Fibroblast of the aortic adventitia (primary cell): ENCODE measurements around the gene ADH7. TPM values are rescaled to one million over a fixed set of nuclear protein-coding genes. Genes with fewer than 3 reads are reported as not detected.
"Not testable (repeated sequence)": the region's sequence is repeated elsewhere in the genome, so short reads cannot be mapped to it uniquely, and the experiment has no call there.

Experiments used
- DNase-seq: peaks from one replicate; pipeline ENCODE4 v3.0.0-alpha.2; 2010; ENCODE audit warnings: low read depth
- H3K4me3 ChIP-seq: 2 replicates; pipeline ENCODE4 v1.5.1; 2011; ENCODE audit warnings: low read depth, mild to moderate bottlenecking, control low read depth, low read length, moderate library complexity
- total RNA-seq: library from RNA; depleted of rRNA; stranded (reverse); fragments of >200 nt; gene quantifications from 2 replicates; pipeline ENCODE4 v1.2.3, GENCODE V29; 2012; ENCODE audit warnings: low replicate concordance
- TF ChIP-seq, protein P1 (sequence below): IDR thresholded peaks from 2 replicates; pipeline ENCODE4 v1.5.1; 2011; ENCODE audit warnings: mild to moderate bottlenecking, low read length, control low read depth, inconsistent platforms; ENCODE audit not compliant: insufficient read depth

ADH7 gene
- total RNA-seq, 1 donor, result 0.09 TPM

DNA sequence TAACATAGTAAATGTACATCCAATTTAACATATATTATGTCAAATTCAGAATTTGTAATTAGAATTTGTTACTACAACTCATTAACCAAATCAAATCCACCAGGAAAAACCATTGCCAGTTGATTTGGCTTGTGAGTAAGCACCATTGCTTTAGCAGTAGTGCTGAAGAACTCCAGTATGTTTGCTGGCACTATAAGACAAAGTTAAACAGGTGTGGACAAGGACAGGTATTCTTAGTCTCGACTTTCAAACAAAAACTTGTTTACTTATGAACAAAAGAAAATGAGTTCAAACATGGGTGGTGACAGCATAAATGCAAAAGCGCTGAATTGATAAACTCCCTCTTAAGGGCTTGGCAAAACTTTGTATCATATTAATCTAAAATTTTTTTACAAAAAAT is 1.3 kb upstream of the ADH7 start:
- DNase-seq, result no peak
- H3K4me3 ChIP-seq, result no peak overlapping the region
- TF ChIP-seq, protein P1, sequence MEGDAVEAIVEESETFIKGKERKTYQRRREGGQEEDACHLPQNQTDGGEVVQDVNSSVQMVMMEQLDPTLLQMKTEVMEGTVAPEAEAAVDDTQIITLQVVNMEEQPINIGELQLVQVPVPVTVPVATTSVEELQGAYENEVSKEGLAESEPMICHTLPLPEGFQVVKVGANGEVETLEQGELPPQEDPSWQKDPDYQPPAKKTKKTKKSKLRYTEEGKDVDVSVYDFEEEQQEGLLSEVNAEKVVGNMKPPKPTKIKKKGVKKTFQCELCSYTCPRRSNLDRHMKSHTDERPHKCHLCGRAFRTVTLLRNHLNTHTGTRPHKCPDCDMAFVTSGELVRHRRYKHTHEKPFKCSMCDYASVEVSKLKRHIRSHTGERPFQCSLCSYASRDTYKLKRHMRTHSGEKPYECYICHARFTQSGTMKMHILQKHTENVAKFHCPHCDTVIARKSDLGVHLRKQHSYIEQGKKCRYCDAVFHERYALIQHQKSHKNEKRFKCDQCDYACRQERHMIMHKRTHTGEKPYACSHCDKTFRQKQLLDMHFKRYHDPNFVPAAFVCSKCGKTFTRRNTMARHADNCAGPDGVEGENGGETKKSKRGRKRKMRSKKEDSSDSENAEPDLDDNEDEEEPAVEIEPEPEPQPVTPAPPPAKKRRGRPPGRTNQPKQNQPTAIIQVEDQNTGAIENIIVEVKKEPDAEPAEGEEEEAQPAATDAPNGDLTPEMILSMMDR, result no peak

- H3K4me3 ChIP-seq, result no peak overlapping the region
- TF ChIP-seq, protein P1, result no peak
- no peak for DNase-seq
Measured at GRCh38 chr4:99430106-99430505, 5.0 kb downstream of the ADH7 start.

DNA sequence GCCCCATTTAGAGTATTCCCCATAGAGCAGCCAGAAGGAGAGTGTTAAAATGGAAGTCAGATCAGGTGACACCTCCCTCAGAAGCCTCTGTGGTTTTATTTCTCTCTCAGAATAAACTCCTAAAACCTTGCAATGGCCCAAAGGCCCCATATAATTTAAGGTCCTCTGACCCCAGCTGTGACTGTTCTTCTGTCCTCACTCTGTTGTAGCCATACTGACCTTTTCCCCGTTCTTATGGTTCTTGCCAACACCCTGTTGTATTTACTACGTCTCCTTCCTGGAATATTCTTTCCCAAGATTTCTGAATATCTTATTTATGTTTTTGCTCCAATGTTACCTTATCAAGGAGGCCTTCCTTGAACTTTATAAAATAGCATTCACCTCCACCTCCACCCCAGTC is 18.0 kb downstream of the ADH7 start:
- no peak for DNase-seq
- no peak overlapping the region for H3K4me3 ChIP-seq
- TF ChIP-seq, protein P1, result no peak

GRCh38 chr4:99415762-99416161 is 19.4 kb downstream of the ADH7 start:
- not testable (repeated sequence) for H3K4me3 ChIP-seq, DNase-seq

GRCh38 chr4:99414902-99415301 is 20.2 kb downstream of the ADH7 start:
- H3K4me3 ChIP-seq, DNase-seq: not testable (repeated sequence)

- no peak for DNase-seq
Measured at GRCh38 chr4:99414401-99414800, 20.7 kb downstream of the ADH7 start.

GRCh38 chr4:99413140-99413539 is 22.0 kb downstream of the ADH7 start:
- TF ChIP-seq, protein P1, result no peak
- no peak overlapping the region for H3K4me3 ChIP-seq
- DNase-seq, result peak; percentile 29

More at GRCh38 chr4:99414401-99414800, 20.7 kb downstream of the ADH7 start:
- H3K4me3 ChIP-seq, result no peak overlapping the region
- TF ChIP-seq, protein P1, result no peak

- no peak for DNase-seq
- H3K4me3 ChIP-seq, result no peak overlapping the region
- TF ChIP-seq, protein P1, result no peak
Measured at GRCh38 chr4:99411041-99411440, 24.1 kb downstream of the ADH7 start.
